Astrocyte of the spinal cord (primary cell): ENCODE results near the gene SGMS1.

Source experiments
- DNase-seq: peaks from one replicate; pipeline ENCODE4 v3.0.0; 2011; ENCODE audit warnings: low read depth, low spot score
- H3K4me3 ChIP-seq: 2 replicates; pipeline ENCODE4 v1.5.1; 2011; ENCODE audit warnings: low read depth, mild to moderate bottlenecking, low read length, moderate library complexity
- in situ Hi-C: cut with HindIII; loops from 2 replicates; pipeline ENCODE4 v1.10.0; 2017; ENCODE audit warnings: low sequenced_read_pairs
- TF ChIP-seq, protein P1 (sequence below): IDR thresholded peaks from 2 replicates; pipeline ENCODE4 v1.5.1; 2012; ENCODE audit warnings: low read depth, mild to moderate bottlenecking, low read length, inconsistent platforms

Gene SGMS1

DNA sequence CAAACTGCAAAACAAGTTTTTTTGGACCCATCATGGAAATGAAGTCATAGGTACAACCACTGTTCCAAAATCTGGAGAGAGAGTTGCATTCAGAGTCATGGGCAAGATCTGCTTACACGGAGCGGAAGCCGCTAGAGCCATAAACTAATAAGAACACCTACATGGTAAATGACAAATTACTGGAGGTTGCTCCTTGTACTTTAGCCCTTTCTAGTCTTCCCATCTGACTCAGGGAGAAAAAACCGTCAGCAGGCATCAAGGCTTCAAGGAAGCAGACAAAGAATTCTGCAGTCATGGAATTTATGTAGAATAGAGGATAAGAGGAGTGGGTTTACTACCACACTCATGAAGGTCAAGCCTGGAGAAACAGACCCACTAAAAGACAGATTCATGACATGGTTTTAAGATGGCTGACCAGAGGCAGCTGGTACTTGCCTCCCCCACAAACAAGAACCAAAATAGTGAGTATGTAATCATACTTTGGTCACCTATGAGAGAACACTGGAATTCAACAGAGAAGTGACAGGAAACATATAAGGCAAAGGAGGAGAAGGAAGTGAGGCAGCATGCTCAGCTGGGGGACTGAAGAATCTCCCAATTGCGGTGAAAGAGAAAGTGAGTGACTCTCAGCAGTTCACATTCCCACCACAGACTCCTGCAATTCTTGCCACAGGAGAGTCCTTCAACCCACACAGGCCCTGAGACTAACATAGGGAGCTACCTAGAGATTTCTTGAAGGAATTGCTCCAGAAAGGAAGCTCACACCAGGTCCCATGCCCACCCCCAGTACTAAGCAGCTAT lies 330.0 kb downstream of the SGMS1 start:
- no peak for DNase-seq
- no peak overlapping the region for H3K4me3 ChIP-seq
- in situ Hi-C loops = no loop called here
- TF ChIP-seq, protein P1, sequence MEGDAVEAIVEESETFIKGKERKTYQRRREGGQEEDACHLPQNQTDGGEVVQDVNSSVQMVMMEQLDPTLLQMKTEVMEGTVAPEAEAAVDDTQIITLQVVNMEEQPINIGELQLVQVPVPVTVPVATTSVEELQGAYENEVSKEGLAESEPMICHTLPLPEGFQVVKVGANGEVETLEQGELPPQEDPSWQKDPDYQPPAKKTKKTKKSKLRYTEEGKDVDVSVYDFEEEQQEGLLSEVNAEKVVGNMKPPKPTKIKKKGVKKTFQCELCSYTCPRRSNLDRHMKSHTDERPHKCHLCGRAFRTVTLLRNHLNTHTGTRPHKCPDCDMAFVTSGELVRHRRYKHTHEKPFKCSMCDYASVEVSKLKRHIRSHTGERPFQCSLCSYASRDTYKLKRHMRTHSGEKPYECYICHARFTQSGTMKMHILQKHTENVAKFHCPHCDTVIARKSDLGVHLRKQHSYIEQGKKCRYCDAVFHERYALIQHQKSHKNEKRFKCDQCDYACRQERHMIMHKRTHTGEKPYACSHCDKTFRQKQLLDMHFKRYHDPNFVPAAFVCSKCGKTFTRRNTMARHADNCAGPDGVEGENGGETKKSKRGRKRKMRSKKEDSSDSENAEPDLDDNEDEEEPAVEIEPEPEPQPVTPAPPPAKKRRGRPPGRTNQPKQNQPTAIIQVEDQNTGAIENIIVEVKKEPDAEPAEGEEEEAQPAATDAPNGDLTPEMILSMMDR = no peak

DNA sequence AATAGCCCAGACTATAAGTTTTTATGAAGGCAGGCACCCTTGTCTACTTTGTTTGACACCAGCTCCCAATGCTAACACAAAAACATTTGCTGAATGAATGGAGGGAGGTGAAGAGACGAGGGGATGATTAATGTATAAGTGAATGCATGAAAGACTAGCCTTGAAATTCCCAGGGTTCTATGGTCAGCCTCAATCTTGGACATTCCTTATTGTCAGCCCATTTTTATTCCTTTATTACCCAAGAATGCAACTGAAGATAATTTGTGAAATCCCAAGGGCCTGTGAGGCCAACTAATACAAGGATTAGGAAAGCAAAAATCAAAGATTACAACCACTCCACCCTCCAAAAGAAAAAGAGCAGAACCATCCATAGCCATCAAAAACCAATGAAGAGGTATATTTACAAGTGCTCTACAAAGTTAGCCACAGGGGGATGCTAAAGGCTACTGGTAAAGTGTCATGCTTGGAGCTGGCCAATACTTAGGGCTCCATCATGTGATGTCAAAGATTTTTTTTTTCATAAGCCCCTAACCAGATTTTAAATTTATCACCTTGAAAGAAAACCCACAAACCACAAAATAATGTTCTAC lies 332.4 kb downstream of the SGMS1 start:
- H3K4me3 ChIP-seq = no peak overlapping the region
- in situ Hi-C loops = no loop called here
- TF ChIP-seq, protein P1 = peak; percentile 64
- DNase-seq = peak; percentile 43

DNA sequence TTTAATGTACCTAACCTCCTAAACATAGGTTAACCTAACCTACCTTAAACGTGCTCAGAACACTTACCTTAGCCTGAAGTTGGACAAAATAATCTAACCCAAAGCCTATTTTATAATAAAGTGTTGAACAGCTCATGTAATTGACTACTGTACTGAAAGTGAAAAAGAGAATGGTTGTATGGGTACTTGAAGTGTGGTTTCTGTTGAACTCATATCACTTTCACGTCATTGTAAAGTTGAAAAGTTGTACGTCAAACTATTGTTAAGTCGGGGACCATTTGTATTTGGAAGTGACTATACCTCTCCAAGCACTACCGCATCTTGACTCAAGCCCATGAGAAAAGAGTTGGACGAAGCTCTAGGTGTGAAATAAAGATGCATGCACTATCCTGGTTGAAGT lies 334.6 kb downstream of the SGMS1 start:
- in situ Hi-C loops = no loop called here
- no peak overlapping the region for H3K4me3 ChIP-seq
- DNase-seq = no peak
- TF ChIP-seq, protein P1 = no peak

DNA sequence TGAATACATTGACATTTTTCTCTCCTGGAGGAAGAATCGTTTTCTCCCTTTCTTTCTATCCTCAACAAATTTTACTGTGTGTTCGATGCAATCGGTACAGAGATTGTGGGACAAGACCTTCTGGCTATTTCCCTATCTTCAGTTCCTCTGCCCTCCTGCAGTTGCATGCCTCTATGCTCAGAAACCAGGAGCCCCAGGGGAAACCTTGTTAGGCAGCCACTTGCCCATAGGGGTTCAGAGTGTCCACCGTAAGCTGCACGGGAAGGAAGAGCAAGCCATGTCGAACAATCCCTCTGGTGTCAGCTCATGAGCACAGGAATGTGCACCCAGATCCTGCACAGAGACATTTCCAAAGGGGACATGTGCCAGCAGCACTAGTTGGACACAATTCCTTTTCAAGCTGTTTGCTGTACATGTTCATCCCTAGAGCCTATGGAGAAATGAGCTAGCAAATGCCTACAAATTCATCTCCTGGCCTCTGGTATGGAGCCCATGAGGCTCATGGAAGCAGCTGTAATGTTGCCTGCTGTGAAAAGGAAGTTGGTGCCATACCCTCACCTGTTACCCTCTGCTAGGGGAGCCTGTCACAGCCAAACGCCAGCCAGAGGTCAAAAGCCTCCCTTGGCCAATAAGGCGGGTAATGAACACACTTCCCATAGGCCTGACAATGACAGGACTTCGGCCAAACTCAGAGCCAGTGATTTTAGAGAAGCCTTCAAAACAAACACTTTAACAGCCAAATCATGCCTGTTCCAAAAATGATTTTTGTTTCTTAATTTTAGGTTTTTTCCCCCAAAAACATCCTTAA lies 336.6 kb downstream of the SGMS1 start:
- in situ Hi-C loops = no loop called here
- H3K4me3 ChIP-seq = no peak overlapping the region
- TF ChIP-seq, protein P1 = no peak
- no peak for DNase-seq

DNA sequence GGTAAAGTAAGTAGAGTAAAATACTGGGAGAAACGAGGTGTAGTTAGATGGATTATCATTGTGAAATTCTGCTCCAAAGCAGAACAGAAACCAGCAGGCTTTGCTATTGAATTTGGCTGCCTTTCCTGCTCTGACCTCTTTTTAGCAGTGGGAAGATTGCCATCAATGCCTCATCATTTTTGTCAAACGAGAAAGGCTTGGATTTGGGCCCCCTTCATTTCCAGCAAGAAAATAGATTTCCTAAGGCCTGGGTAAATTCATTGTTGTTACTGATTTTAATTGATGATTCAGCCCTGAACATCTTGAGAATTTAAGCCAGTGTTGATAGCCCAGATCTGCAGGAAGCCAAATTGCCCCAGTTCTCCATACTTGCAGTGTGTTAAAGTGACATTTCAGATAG lies 337.2 kb downstream of the SGMS1 start:
- TF ChIP-seq, protein P1 = no peak
- no peak overlapping the region for H3K4me3 ChIP-seq
- in situ Hi-C loops = no loop called here
- no peak for DNase-seq

DNA sequence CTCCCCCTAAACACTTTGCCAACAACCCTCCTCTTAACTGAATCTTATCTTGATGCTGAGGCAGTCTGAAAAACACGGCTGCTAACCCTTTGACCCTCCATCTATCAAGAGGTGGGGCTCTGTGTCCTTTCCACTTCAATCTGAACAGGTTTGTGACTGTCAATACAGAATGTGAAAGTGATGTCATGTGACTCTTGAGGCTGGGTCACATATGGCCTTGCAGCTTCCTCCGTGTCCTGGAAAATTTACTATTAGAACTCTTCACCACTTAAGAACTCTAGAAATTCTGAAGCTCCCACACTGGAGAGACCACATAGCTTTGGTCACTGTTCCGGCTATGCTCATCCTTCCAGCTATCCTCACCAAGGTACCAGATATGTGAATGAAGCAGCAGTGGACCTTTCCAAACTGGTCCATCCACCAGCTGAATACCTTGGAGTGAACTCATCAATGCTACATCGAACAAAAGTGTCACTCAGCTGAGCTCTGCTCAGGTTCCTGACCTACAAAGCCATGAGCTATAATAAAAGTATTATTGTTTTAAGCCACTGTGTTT lies 341.7 kb downstream of the SGMS1 start:
- TF ChIP-seq, protein P1 = no peak
- no peak for DNase-seq
- in situ Hi-C loops = no loop called here
- H3K4me3 ChIP-seq = no peak overlapping the region
